Fibroblast of mammary gland (primary cell): ENCODE data around the gene ASCC1.

Source experiments
- DNase-seq: peaks from one replicate; pipeline ENCODE4 v3.0.0-alpha.2; 2010; ENCODE audit warnings: low read depth
- H3K4me3 ChIP-seq: 2 replicates; pipeline ENCODE4 v1.5.1; 2011; ENCODE audit warnings: low read depth, mild to moderate bottlenecking, low read length, moderate library complexity; ENCODE audit not compliant: control insufficient read depth
- CTCF ChIP-seq: conservative IDR thresholded peaks from 2 replicates; pipeline ENCODE4 v1.5.1; 2011; ENCODE audit warnings: low read depth, low read length, inconsistent platforms; ENCODE audit not compliant: control insufficient read depth, insufficient read depth

ASCC1 gene

GRCh38 chr10:72099600-72099921 is 116.5 kb downstream of the ASCC1 start:
- TF ChIP-seq CTCF: no peak
- H3K4me3 ChIP-seq: no peak overlapping the region
- no peak for DNase-seq

- DNase-seq: no peak
- no peak overlapping the region for H3K4me3 ChIP-seq
- no peak for TF ChIP-seq CTCF
These were observed 117.1 kb downstream of the ASCC1 start for GRCh38 chr10:72098836-72099599.

GRCh38 chr10:72098301-72098835 is 117.7 kb downstream of the ASCC1 start:
- DNase-seq: no peak
- no peak for TF ChIP-seq CTCF
- no peak overlapping the region for H3K4me3 ChIP-seq

- no peak overlapping the region for H3K4me3 ChIP-seq
- DNase-seq: peak; percentile 98
- no peak for TF ChIP-seq CTCF
These were observed 118.4 kb downstream of the ASCC1 start for GRCh38 chr10:72097448-72098300.

- TF ChIP-seq CTCF: no peak
- peak; percentile 30 for DNase-seq
- H3K4me3 ChIP-seq: no peak overlapping the region
These were observed 119.7 kb downstream of the ASCC1 start for GRCh38 chr10:72096115-72097000.

GRCh38 chr10:72095195-72095594 is 120.9 kb downstream of the ASCC1 start:
- no peak for DNase-seq
- TF ChIP-seq CTCF: no peak
- H3K4me3 ChIP-seq: no peak overlapping the region
